Neural progenitor cell (in vitro differentiated cells): ENCODE results near the gene PLEKHO1.
A peak's percentile ranks its signal among the peaks of the same experiment; 100 is the strongest.

ENCODE experiments used
- EZH2 ChIP-seq: fragments of 200-600 bp; sonication (generic); IDR thresholded peaks from 2 replicates; pipeline ENCODE4 v1.6.1; 2017; ENCODE audit warnings: antibody characterized with exemption, mild to moderate bottlenecking, moderate library complexity
- TF ChIP-seq, protein P1 (sequence below): fragments of 200-600 bp; sonication (generic); IDR thresholded peaks from 2 replicates; pipeline ENCODE4 v1.5.1; 2017; ENCODE audit warnings: antibody characterized with exemption, mild to moderate bottlenecking

DNA sequence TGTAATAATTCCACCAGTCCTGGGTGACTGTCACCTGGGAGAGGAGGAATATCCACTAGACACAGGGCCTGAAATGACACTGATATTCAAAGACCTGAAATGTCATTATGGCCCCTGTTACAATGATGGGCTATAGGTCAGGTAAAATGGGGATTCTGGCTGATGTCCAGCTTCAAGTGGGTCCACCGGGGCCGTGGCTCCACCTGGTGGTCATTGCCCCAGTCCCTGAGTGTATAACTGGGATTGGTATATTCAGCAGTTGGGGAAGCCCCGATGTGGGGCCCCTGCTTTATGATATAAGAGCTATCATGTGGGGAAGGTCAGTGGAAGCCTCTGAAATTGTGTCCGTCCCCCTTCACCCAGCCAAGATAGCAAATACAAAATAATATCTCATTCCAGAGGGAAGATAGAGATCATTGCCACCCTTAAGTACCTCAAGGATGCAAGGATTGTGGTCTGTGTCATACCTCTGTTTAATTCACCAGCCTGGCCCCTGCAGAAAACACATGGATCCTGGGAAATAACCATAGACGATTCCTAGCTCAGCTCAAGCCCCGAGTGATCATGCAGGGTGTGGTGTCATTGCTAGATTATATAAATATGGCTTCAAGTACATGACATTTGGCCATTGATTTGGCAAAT, 19.4 kb downstream of the PLEKHO1 start:
- TF ChIP-seq, protein P1, sequence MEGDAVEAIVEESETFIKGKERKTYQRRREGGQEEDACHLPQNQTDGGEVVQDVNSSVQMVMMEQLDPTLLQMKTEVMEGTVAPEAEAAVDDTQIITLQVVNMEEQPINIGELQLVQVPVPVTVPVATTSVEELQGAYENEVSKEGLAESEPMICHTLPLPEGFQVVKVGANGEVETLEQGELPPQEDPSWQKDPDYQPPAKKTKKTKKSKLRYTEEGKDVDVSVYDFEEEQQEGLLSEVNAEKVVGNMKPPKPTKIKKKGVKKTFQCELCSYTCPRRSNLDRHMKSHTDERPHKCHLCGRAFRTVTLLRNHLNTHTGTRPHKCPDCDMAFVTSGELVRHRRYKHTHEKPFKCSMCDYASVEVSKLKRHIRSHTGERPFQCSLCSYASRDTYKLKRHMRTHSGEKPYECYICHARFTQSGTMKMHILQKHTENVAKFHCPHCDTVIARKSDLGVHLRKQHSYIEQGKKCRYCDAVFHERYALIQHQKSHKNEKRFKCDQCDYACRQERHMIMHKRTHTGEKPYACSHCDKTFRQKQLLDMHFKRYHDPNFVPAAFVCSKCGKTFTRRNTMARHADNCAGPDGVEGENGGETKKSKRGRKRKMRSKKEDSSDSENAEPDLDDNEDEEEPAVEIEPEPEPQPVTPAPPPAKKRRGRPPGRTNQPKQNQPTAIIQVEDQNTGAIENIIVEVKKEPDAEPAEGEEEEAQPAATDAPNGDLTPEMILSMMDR: peak; percentile 87
- TF ChIP-seq EZH2: no peak
